GM10847 (cell line): ENCODE results near the gene GRIP1.
A peak's percentile ranks its signal among the peaks of the same experiment; 100 is the strongest.

Experiments
- POLR2A ChIP-seq: IDR thresholded peaks from 2 replicates; pipeline ENCODE4 v1.6.1; 2011; ENCODE audit not compliant: insufficient read length; ENCODE audit errors: extremely low read depth

The GRIP1 gene

DNA sequence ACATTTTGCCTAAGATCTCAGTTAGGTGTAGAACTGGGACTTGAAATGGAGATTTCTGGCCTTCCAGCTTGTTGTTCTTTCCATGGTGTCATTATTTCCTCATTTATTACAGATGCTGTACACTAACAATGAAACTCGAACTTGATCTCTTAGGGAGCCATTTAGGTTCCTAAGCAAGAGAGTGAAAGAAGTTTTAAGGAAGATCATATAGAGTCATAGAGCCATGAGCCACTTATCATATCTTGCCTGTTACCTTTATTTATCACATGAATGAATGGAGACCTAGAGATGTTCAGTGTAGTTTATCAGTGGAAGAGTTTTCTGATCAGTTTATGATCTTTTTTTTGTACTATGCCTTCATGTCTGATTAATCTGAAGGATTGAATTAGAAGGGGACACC lies 366.7 kb downstream of the GRIP1 start:
- TF ChIP-seq POLR2A: no peak

DNA sequence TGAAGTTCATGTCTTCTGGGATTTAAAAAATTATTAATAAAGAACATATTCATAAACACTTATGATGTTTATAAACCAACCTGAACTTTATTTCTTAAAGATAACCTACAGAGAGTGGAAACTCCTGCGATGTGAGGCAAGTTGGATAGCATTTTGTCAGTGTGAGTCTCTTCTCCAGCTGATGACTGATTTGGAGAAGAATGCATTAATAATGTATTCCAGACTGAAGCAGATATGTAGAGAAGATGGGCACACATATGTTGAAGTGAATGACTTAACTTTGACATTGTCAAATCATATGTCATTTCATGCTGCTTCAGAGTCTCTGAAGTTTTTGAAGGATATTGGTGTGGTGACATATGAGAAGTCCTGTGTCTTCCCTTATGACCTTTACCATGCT lies 369.3 kb downstream of the GRIP1 start:
- TF ChIP-seq POLR2A: no peak

DNA sequence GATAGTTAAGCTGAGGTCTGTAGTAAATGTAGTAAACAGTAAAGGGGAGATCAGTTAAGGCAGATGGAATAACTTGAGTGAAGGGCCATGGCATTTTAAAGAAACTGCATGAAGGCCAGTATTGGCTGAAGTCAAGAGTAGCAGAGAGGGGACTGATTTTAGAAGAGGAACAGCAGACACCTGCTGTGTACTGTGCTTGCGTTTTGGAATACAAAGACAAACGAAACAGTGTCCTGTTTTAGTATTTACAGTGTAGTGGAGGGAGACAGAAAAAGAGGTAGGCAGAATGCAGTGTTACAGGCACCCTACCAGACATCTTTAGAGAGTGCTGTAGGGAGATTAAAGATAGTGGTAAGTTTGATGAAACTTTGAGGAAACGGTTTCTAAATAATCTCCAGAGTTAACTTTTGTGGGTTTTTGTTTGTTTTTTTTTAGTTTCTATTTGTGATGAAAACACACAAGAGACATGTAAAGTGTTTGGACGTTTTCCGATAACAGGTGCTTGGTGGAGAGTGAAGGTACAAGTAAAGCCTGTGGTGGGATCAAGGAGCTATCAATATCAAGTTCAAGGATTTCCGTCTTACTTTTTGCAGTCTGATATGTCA lies 374.5 kb downstream of the GRIP1 start:
- no peak for TF ChIP-seq POLR2A

DNA sequence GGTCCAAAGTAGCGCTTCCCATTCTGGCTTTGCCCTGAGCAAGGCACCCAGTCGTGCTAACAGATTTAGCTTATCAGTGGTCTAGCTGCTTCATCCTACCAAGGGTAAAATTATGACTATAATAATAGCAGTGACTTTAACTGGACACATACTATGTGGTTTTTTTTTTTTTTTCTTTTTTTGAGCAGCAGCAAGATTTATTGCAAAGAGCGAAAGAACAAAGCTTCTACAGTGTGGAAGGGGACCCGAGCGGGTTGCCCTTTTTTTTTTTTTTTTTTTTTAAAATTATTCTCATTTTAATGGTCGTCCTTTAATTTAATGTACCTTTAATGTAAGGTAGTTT lies 376.1 kb downstream of the GRIP1 start:
- no peak for TF ChIP-seq POLR2A

DNA sequence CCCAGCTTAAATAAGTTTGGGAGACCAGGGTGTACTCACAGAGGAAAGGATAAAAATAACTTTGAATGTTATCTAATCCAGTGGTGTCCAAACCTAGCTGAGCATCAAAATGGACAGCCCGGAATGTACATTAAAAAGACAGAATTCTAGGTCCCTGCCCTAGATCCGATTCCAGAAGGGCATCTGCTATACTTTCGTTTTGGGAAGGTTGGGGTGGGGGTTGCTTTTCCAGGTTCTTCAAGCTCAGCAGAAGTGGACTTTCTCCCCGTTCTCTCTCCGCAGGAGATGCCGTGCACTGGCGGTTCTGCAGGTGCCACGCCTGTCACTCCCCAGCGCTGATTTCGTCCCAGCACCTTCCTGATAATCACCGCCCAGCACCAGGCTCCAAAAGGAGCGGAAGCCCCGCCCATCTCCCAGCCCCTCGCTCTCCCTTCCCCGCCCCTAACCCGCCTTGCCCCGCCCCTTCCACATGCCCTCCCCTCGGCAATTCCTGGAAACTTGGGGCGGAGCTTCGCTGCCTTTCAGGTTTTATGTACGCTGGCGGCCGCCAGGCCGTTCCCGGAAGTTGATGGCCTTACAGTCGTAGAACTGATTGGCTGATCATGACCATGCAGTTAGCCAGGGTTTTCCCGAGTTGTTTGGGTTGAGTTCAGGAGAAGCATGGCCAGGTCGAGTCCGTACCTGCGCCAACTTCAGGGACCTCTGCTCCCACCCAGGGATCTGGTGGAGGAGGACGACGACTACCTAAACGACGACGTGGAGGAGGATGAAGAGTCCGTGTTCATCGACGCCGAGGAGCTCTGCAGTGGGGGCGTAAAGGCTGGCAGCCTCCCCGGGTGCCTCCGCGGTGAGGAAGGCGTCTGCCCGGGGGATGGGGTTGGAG lies 376.7 kb downstream of the GRIP1 start, which contains the start of gene HELB:
TSS of gene HELB (plus strand) at position 550 of the 883 bp plus-strand sequence. CDS start at position 661, 111 bp downstream.
- peak; percentile 55 for TF ChIP-seq POLR2A

DNA sequence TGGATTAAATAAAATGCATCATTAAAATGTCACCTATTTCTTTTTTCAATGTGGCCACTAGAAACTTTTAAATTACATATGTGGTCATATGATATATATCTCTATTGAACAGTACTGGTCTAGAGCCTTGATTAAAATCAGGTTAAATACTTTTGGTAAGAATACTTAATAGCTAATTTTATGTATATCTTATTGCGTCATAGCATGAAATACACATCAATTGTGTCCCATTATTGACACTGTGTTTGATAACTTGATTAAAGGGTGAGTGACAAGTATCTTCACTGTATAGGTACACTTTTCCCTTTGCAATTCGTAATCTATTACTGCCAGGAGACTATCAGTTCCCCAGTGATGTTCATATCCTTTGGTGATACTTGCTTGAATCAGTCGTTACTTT lies 381.0 kb downstream of the GRIP1 start:
- TF ChIP-seq POLR2A: no peak
